GM06990 (cell line): ENCODE data around the gene KIF3A.
"Not testable (repeated sequence)": the region's sequence is repeated elsewhere in the genome, so short reads cannot be mapped to it uniquely, and the experiment has no call there.

Source experiments
- DNase-seq: peaks from one replicate; pipeline ENCODE4 v3.0.0-alpha.2; 2011; ENCODE audit not compliant: insufficient read length; ENCODE audit errors: extremely low read depth
- H3K27me3 ChIP-seq: replicated peaks from 2 replicates; pipeline ENCODE4 v1.6.0; 2011; ENCODE audit warnings: low read length; ENCODE audit not compliant: control insufficient read depth, insufficient read depth
- H3K36me3 ChIP-seq: 2 replicates; pipeline ENCODE4 v1.5.1; 2011; ENCODE audit warnings: low read length; ENCODE audit not compliant: control insufficient read depth, insufficient read depth
- H3K4me3 ChIP-seq: replicated peaks from 2 replicates; pipeline ENCODE4 v1.5.1; 2011; ENCODE audit warnings: low read depth, mild to moderate bottlenecking, control low read depth, low read length
- CTCF ChIP-seq: IDR thresholded peaks from 2 replicates; pipeline ENCODE4 v1.5.1; 2011; ENCODE audit warnings: low read length, control low read depth, mild to moderate bottlenecking, inconsistent platforms; ENCODE audit not compliant: insufficient read depth, poor library complexity, severe bottlenecking

Gene KIF3A

GRCh38 chr5:132704875-132705274, 32.5 kb downstream of the KIF3A start:
- TF ChIP-seq CTCF, result no peak
- Histone ChIP-seq H3K4me3 (no peak overlapping the region), H3K27me3 (no peaks in the 10 kb centered on the region), H3K36me3 (peaks cover 5% of the 10 kb centered on the region)
- DNase-seq, result no peak

DNA sequence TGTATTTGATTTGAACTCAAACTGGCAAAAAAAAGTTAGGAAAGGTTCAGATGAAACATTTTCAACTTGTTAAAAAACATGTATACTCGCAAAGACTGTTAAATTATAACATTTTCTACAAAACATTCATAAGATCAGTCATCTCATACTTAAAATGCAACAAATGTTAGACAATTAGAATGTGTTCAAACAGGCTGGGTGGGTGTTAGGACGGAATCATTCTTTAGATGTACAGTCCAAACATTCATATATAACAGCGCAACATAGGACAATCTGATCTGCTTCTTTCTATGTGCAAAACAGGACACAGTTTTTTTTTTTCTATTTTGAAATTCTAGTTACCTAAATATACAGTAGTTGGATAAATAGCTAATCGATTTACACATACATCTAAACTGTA, 41.4 kb downstream of the KIF3A start:
- no peak for TF ChIP-seq CTCF
- no peaks in the 10 kb centered on the region for H3K27me3 ChIP-seq
- H3K4me3 ChIP-seq, result no peak overlapping the region
- no peak for DNase-seq
- peaks cover 7% of the 10 kb centered on the region for H3K36me3 ChIP-seq

- Histone ChIP-seq H3K36me3 (peaks cover 2% of the 10 kb centered on the region), H3K27me3 (no peaks in the 10 kb centered on the region), H3K4me3 (no peak overlapping the region)
- no peak for DNase-seq
- no peak for TF ChIP-seq CTCF
These were observed 44.7 kb downstream of the KIF3A start for GRCh38 chr5:132692632-132692967.

- not testable (repeated sequence) for DNase-seq, H3K36me3 ChIP-seq, H3K27me3 ChIP-seq, H3K4me3 ChIP-seq
These were observed 45.4 kb downstream of the KIF3A start for GRCh38 chr5:132691755-132692631.

DNA sequence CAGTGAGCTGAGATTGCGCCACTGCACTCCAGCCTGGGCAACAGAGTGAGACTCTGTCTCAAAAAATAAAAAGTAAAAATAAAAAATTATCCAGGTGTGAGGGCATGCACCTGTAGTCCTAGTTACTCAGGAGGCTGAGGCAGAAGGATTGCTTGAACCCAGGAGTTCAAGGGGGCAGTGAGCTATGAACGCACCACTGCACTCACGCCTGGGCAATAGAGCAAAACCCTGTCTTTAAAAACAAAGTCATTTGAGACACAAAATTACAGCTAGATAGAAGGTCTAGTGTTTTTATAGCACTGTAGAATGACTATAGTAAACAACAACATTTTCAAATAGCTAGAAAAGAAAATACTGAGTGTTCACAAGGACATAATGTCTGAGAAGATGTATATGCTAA, 47.2 kb downstream of the KIF3A start:
- DNase-seq, result no peak
- Histone ChIP-seq H3K27me3 (no peaks in the 10 kb centered on the region), H3K36me3 (no peaks in the 10 kb centered on the region), H3K4me3 (no peak overlapping the region)
- no peak for TF ChIP-seq CTCF

- TF ChIP-seq CTCF, result no peak
- Histone ChIP-seq H3K27me3 (no peaks in the 10 kb centered on the region), H3K4me3 (no peak overlapping the region), H3K36me3 (no peaks in the 10 kb centered on the region)
- DNase-seq, result no peak
These were observed 47.8 kb downstream of the KIF3A start for GRCh38 chr5:132689513-132689912.
